ENCODE measurements around the gene ACADL.

Gene ACADL

DNA sequence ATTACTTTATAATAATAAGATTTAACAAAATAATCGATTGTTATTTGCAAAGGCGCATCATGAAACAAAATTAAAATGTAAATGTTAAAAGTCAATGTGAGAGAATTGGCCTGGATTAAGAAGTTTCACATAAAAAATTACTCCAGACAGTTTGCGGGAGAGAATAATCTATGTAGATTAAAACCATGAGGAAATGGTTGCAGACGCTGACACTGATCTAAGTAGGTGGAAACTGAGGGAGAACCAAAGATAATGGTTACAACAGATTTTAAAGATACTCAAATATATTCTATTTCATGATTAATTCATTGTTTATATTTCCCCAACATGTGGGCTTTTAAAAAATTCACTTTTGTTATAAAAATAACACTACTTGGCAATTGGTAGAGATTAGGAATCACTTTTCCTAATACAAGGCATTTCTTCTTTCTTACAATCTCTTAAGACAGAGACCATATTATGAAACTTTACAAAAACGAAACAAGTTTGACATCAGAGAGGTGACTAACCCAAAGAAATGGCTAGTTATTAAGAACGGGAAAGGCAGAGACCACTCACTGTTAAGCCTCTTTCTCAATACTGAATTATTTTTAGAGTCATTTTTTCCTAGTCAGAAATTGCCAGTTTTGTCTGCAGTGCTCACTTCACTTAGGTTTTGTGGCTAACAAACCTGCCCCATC, 55.6 kb downstream of the ACADL start:
- no peak for DNase-seq (ENCODE audit: low read depth)

DNA sequence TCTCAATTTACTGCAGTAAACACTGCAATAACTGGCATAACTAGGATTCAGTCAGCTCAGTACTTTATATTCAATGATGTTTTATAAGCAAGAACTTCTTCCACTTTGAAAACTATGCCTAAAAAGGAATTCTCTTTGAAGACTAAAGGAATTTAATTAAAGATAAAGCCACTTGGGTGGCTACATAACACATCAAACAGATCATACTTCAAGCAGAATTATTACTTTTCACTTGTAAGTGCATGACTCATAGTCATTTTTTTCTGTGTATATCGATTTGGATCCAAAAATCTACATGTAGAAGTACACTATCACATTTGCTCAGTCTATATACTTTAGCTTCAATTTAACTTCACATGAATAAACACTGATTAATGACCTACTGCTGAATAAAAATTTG, 58.0 kb downstream of the ACADL start:
- DNase-seq (ENCODE audit: low read depth) = no peak

GRCh38 chr2:210162466-210163124, 62.7 kb downstream of the ACADL start:
- DNase-seq (ENCODE audit: low read depth) = no peak

DNA sequence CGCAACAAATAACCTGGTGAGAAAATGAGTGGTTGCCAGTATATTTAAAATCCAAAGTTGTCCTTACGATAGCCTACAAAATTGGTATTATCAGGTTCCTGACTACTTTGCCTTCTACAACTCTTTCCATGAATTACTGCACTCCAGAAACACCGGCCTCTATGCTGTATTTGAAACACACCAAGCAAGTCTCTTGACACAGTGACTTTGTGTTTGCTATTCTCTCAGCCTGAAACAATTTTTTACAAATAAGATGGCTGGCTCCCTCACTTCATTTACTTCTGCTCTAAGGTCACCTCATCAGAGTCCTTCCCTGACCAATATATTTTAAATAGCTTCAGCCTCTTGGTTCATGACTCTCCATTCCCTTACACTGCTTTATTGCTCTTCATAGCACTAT, 66.2 kb downstream of the ACADL start:
- DNase-seq (ENCODE audit: low read depth) = no peak

GRCh38 chr2:210158236-210158635, 67.0 kb downstream of the ACADL start:
- DNase-seq (ENCODE audit: low read depth) = no peak

- DNase-seq (ENCODE audit: low read depth) = no peak
These were observed 67.7 kb downstream of the ACADL start for GRCh38 chr2:210157526-210157925.

GRCh38 chr2:210147614-210148013, 77.6 kb downstream of the ACADL start:
- DNase-seq (ENCODE audit: low read depth) = no peak
